Measurements from ENCODE around the gene UBE2A. TPM values are rescaled to one million over a fixed set of nuclear protein-coding genes. Genes with fewer than 3 reads are reported as not detected.

UBE2A gene
- total RNA-seq, 2 experiments from 2014 or later: 54.7 to 60.3 TPM

DNA sequence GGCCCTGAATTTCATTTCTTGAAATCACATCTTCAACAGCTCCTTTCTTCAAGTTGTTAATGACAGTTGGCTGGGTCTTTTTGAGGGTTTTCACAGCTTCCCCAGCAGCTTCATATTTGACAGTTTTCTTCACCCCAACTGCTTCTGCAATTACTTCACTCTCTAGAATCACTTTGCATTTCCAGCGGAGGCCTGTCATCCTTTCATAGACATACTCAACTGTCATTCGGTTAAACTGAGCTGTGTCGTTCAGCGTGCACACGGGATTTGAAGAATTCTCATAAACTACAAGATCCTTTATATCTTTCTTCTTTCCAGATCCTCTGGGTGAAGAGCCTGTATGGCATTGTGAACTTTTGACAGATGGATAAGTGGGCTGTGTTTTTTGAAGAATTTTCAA is 15.4 kb downstream of the UBE2A start:
- no peaks in the 10 kb centered on the region for H3K9me3 Mint-ChIP-seq
- no peak overlapping the region for H3K27ac Mint-ChIP-seq
- no peak overlapping the region for H3K4me3 Mint-ChIP-seq
- H3K4me1 Mint-ChIP-seq: peaks cover 3% of the 10 kb centered on the region
- DNase-seq: no peak
- H3K27me3 Mint-ChIP-seq: no peaks in the 10 kb centered on the region
- H3K36me3 Mint-ChIP-seq: peaks cover 15% of the 10 kb centered on the region

GRCh38 chrX:119602701-119603255 is 28.4 kb downstream of the UBE2A start:
- H3K36me3 Mint-ChIP-seq: peaks cover 15% of the 10 kb centered on the region
- no peak overlapping the region for H3K4me3 Mint-ChIP-seq
- H3K27ac Mint-ChIP-seq: no peak overlapping the region
- no peak for DNase-seq
- H3K27me3 Mint-ChIP-seq: no peaks in the 10 kb centered on the region
- H3K4me1 Mint-ChIP-seq: peaks cover 25% of the 10 kb centered on the region
- no peaks in the 10 kb centered on the region for H3K9me3 Mint-ChIP-seq

- DNase-seq: no peak
- H3K9me3 Mint-ChIP-seq: no peaks in the 10 kb centered on the region
- peak overlapping the region; percentile 91 for H3K27ac Mint-ChIP-seq
- no peaks in the 10 kb centered on the region for H3K27me3 Mint-ChIP-seq
- peaks cover 22% of the 10 kb centered on the region for H3K4me1 Mint-ChIP-seq
- H3K36me3 Mint-ChIP-seq: peaks cover 12% of the 10 kb centered on the region
- peak overlapping the region; percentile 96 for H3K4me3 Mint-ChIP-seq
These were observed 30.6 kb downstream of the UBE2A start for GRCh38 chrX:119604766-119605463.

DNA sequence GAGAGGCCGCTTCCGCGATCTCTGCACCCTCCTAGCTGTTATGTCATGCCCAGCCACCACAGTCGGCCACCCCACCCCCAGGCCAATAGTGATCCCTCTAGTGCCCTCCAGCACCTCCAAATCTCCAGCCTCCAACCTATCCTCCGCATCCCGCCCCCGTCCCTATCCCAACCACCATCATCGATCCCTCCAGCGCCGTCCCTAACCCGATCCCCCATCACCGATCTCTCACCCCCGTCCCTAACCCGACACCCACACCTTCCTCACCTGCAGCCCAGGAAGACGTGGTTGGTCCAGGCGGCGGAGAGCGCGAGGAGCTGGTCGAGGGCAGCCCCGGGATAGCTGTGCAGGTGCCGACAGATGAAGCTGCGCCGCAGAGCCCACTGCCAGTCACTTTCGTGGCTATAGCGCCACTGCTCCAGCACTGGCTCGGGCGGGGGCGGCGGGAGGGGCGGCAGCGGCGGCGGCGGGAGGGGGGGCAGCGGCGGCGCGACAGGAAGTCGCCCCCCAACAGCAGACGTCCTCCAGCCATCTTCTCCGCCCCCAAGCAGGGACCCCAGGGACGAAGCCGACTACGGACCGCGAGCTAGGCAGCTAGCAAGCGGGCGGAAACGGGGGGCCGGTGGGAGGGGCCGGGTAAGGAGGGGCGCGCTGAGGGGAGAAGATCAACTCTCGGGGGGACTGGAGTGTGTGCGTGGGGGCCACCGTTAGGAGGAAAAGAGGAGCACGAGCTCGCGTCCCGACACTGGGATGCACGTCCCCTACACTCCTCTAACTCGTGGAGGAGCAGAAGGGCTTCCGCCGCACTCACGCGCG is 31.3 kb downstream of the UBE2A start:
- DNase-seq: peak; percentile 46
- Mint-ChIP-seq H3K36me3 (peaks cover 12% of the 10 kb centered on the region), H3K27ac (peak overlapping the region; percentile 93), H3K9me3 (no peaks in the 10 kb centered on the region), H3K4me3 (peak overlapping the region; percentile 96), H3K4me1 (peaks cover 23% of the 10 kb centered on the region), H3K27me3 (no peaks in the 10 kb centered on the region)

- H3K27me3 Mint-ChIP-seq: no peaks in the 10 kb centered on the region
- H3K27ac Mint-ChIP-seq: peak within 1 kb of the TSS; percentile 93
- H3K9me3 Mint-ChIP-seq: no peaks in the 10 kb centered on the region
- peaks cover 12% of the 10 kb centered on the region for H3K36me3 Mint-ChIP-seq
- H3K4me1 Mint-ChIP-seq: peaks cover 23% of the 10 kb centered on the region
- peak within 1 kb of the TSS; percentile 96 for H3K4me3 Mint-ChIP-seq
- DNase-seq: peak; percentile 86
These were observed 32.1 kb downstream of the UBE2A start, which contains the start of gene NKRF for GRCh38 chrX:119606280-119607017. NKRF (minus strand) TSS chrX:119606424.

DNA sequence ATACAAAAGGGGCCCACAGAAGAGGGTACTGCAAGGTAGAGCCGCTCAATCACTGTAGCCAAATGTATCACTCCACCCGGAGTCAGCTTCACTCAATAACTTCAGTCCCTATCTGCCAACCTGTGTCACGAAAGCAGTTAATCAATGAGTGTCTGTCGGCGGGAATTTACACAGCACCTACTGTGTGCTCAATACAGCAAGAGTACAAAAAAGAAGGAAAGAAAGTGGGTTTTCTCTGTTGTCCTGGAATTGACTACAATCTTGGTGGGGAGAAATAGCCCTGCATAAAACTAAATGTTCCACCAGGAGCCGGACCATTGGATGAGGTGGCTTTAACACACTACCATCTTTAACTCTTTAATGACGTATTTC is 32.6 kb downstream of the UBE2A start:
- peaks cover 11% of the 10 kb centered on the region for H3K36me3 Mint-ChIP-seq
- DNase-seq: no peak
- no peaks in the 10 kb centered on the region for H3K27me3 Mint-ChIP-seq
- H3K4me1 Mint-ChIP-seq: peaks cover 23% of the 10 kb centered on the region
- H3K27ac Mint-ChIP-seq: peak overlapping the region; percentile 93
- no peaks in the 10 kb centered on the region for H3K9me3 Mint-ChIP-seq
- H3K4me3 Mint-ChIP-seq: peak overlapping the region; percentile 96

GRCh38 chrX:119614776-119615175 is 40.4 kb downstream of the UBE2A start:
- Mint-ChIP-seq H3K27ac (no peak overlapping the region), H3K36me3 (peaks cover 4% of the 10 kb centered on the region), H3K4me1 (peaks cover 8% of the 10 kb centered on the region), H3K27me3 (no peaks in the 10 kb centered on the region), H3K9me3 (no peaks in the 10 kb centered on the region), H3K4me3 (no peak overlapping the region)
- no peak for DNase-seq

DNA sequence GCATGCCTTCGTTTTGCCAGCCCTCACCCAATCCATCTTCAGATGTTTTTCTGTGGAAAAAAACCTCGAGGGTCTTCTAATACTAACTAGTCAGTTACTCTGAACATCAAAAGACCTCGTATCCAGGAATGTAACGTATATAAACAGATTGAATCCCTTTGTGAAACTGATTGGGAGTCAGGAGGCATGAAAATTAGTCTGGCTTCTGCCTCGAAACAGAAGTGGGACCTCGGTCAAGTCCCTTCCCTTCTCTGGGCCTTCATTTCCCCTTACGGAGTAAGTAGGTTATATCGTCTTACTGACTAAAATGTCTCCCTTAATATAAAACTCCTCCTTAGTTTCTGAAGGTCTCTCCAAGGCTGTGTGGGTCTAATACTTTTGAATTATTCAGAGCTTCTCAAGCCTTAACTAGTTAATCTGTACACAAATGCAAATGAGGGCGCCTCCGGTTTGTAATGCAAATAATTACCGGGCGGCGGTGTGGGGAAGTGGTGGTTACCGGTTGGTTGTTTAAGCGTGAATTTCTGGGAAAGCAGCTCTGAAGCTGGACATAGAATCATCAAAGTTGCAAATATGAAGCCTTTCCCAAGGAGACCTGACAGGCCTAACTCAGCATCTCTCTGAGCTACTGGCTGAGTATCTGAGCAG is 43.3 kb downstream of the UBE2A start:
- Mint-ChIP-seq H3K27me3 (no peaks in the 10 kb centered on the region), H3K9me3 (no peaks in the 10 kb centered on the region), H3K36me3 (peaks cover 9% of the 10 kb centered on the region), H3K27ac (no peak overlapping the region), H3K4me3 (no peak overlapping the region), H3K4me1 (peaks cover 9% of the 10 kb centered on the region)
- no peak for DNase-seq

GRCh38 chrX:119618439-119618838 is 44.1 kb downstream of the UBE2A start:
- Mint-ChIP-seq H3K27me3 (no peaks in the 10 kb centered on the region), H3K36me3 (peaks cover 9% of the 10 kb centered on the region), H3K4me3 (no peak overlapping the region), H3K9me3 (no peaks in the 10 kb centered on the region), H3K4me1 (peaks cover 9% of the 10 kb centered on the region), H3K27ac (peak overlapping the region; percentile 62)
- DNase-seq: no peak

- H3K36me3 Mint-ChIP-seq: peaks cover 7% of the 10 kb centered on the region
These were observed 48.2 kb downstream of the UBE2A start for GRCh38 chrX:119622356-119623232.

GRCh38 chrX:119624417-119624816 is 50.1 kb downstream of the UBE2A start:
- H3K36me3 Mint-ChIP-seq: peaks cover 13% of the 10 kb centered on the region
- no peak for DNase-seq
- no peaks in the 10 kb centered on the region for H3K27me3 Mint-ChIP-seq
- peaks cover 4% of the 10 kb centered on the region for H3K4me1 Mint-ChIP-seq
- peak overlapping the region; percentile 17 for H3K27ac Mint-ChIP-seq
- no peaks in the 10 kb centered on the region for H3K9me3 Mint-ChIP-seq
- no peak overlapping the region for H3K4me3 Mint-ChIP-seq

More at GRCh38 chrX:119622356-119623232, 48.2 kb downstream of the UBE2A start:
- Mint-ChIP-seq H3K27ac (peak overlapping the region; percentile 34), H3K27me3 (no peaks in the 10 kb centered on the region), H3K4me3 (no peak overlapping the region), H3K9me3 (no peaks in the 10 kb centered on the region), H3K4me1 (peaks cover 7% of the 10 kb centered on the region)
- DNase-seq: no peak

- Mint-ChIP-seq H3K27me3 (no peaks in the 10 kb centered on the region), H3K27ac (peak overlapping the region; percentile 17), H3K4me3 (no peak overlapping the region), H3K36me3 (peaks cover 13% of the 10 kb centered on the region), H3K9me3 (no peaks in the 10 kb centered on the region), H3K4me1 (no peaks in the 10 kb centered on the region)
- no peak for DNase-seq
These were observed 50.7 kb downstream of the UBE2A start for GRCh38 chrX:119624951-119625668.

- DNase-seq: no peak
- Mint-ChIP-seq H3K9me3 (no peaks in the 10 kb centered on the region), H3K27ac (peak overlapping the region; percentile 16), H3K36me3 (peaks cover 13% of the 10 kb centered on the region), H3K4me3 (no peak overlapping the region), H3K27me3 (no peaks in the 10 kb centered on the region), H3K4me1 (no peaks in the 10 kb centered on the region)
These were observed 51.5 kb downstream of the UBE2A start for GRCh38 chrX:119625843-119626242.

All from activated naive CD8-positive, alpha-beta T cell treated with anti-CD3 and anti-CD28 coated beads for 36 hours (primary cell).